NT2/D1 (cell line): ENCODE data around the gene TRIP6.
A peak's percentile ranks its signal among the peaks of the same experiment; 100 is the strongest.

Experiments
- DNase-seq: peaks from one replicate; pipeline ENCODE4 v3.0.0-alpha.2; 2011; ENCODE audit warnings: low read depth, low spot score
- H3K27me3 ChIP-seq: 2 replicates; pipeline ENCODE4 v1.6.0; 2011; ENCODE audit warnings: mild to moderate bottlenecking; ENCODE audit not compliant: insufficient read length, insufficient read depth
- H3K36me3 ChIP-seq: 2 replicates; pipeline ENCODE4 v1.6.1; 2011; ENCODE audit warnings: mild to moderate bottlenecking, low read length, mixed read lengths; ENCODE audit not compliant: insufficient read depth, insufficient read length
- H3K4me1 ChIP-seq: 2 replicates; pipeline ENCODE4 v1.5.1; 2011; ENCODE audit not compliant: insufficient read depth, insufficient read length
- H3K4me3 ChIP-seq: 2 replicates; pipeline ENCODE4 v1.5.1; 2011; ENCODE audit warnings: low read depth; ENCODE audit not compliant: insufficient read length
- H3K9ac ChIP-seq: 2 replicates; pipeline ENCODE4 v1.6.0; 2011; ENCODE audit warnings: low read depth; ENCODE audit not compliant: insufficient read length
- H3K9me3 ChIP-seq: 2 replicates; pipeline ENCODE4 v1.5.1; 2011; ENCODE audit warnings: mild to moderate bottlenecking, low read length; ENCODE audit not compliant: insufficient read depth
- SUZ12 ChIP-seq: IDR thresholded peaks from 2 replicates; pipeline ENCODE4 v1.6.1; 2011; ENCODE audit not compliant: insufficient read length, insufficient read depth; ENCODE audit errors: extremely low read depth
- YY1 ChIP-seq: IDR thresholded peaks from 2 replicates; pipeline ENCODE4 v1.6.1; 2011; ENCODE audit not compliant: insufficient read length, insufficient read depth
- ZNF274 ChIP-seq: IDR thresholded peaks from 2 replicates; pipeline ENCODE4 v1.6.1; 2011; ENCODE audit warnings: mild to moderate bottlenecking, low read depth, low read length

Gene TRIP6

DNA sequence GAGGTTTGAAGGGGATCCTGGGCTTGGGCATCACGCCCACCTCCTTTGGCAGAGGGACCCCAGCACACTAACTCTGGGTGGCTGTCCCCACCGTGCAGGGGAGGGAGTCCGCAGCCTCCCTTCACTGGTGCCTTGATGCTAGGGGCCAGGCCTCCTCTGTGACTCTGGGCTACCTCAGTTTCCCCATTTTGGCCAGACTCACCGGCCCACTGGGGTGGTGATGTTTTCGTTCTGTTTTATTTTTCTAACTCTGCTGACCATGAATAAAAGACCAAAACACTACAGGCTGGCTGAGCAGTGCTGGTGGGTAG, 503 bp upstream of the TRIP6 start:
- no peak for DNase-seq
- Histone ChIP-seq H3K9ac (peak overlapping the region; percentile 64), H3K27me3 (no peaks in the 10 kb centered on the region), H3K4me3 (peak overlapping the region; percentile 86), H3K4me1 (peaks cover 7% of the 10 kb centered on the region), H3K36me3 (peaks cover 51% of the 10 kb centered on the region), H3K9me3 (no peaks in the 10 kb centered on the region)
- TF ChIP-seq SUZ12 = no peak
- no peak for TF ChIP-seq ZNF274
- no peak for TF ChIP-seq YY1

DNA sequence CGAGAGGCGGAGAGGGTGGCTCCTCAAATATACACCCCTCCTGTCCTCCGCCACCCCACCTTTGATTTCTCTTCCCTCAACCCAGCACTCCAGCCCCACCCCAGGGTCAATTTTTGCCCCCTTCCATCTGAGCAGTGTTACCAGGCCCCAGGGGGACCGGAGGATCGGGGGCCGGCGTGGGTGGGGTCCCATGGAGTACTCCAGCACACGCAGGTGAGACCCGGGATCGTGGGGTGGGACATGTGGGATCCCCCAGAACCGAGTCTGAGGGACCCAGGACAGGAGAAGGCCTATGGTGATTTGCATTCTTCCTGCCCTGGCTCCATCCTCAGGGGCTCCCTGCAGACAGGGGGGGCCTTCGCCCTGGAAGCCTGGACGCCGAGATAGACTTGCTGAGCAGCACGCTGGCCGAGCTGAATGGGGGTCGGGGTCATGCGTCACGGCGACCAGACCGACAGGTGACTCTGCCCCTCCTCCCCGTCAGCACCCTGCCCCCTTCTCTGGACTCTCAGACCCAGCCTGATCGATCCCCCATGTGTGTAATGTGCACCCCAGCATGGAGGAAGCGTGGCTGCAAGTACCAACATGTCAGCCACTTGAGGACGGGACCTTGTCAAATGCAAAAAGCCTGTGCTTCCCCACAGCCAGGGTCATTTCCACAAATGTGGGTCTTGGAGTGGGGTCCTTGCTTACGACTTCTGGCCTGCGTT, 744 bp downstream of the TRIP6 start:
- H3K27me3 ChIP-seq = no peaks in the 10 kb centered on the region
- TF ChIP-seq YY1 = no peak
- TF ChIP-seq ZNF274 = no peak
- no peak for TF ChIP-seq SUZ12
- H3K4me3 ChIP-seq = peak overlapping the region; percentile 86
- H3K9ac ChIP-seq = peak overlapping the region; percentile 98
- H3K36me3 ChIP-seq = peaks cover 52% of the 10 kb centered on the region
- H3K4me1 ChIP-seq = peaks cover 7% of the 10 kb centered on the region
- H3K9me3 ChIP-seq = no peaks in the 10 kb centered on the region
- DNase-seq = no peak

DNA sequence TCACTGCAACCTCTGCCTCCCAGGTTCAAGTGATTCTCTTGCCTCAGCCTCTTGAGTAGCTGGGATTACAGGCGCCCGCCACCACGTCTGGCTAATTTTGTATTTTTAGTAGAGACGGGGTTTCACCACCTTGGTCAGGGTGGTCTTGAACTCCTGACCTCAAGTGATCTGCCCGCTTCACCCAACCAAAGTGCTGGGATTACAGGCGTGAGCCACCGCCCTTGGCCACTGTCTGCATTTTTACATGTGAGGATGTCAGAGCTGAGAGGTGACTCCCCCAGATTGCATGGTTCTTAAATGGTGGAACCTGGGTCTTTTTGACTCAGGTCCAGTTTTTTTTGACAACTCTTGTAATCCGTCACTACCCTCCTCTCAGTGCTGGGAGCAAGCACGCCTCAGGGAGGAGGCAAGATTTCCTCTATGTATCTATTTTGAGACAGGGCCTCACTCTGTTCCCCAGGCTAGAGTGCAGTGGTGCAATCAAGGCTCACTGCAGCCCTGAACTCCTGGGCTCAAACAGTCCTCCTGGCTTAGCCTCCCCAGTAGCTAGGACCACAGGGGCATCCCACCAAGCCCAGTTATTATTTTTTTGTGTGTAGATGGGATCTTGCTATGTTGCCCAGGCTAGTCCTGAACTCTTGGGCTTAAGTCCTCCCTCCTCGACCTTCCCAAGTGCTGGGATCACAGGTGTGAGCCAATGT, 6.6 kb downstream of the TRIP6 start:
- no peaks in the 10 kb centered on the region for H3K9me3 ChIP-seq
- TF ChIP-seq ZNF274 = no peak
- TF ChIP-seq SUZ12 = no peak
- TF ChIP-seq YY1 = no peak
- H3K4me1 ChIP-seq = peaks cover 7% of the 10 kb centered on the region
- peaks cover 78% of the 10 kb centered on the region for H3K36me3 ChIP-seq
- peak overlapping the region; percentile 93 for H3K4me3 ChIP-seq
- DNase-seq = no peak
- no peaks in the 10 kb centered on the region for H3K27me3 ChIP-seq
- H3K9ac ChIP-seq = peak overlapping the region; percentile 95

DNA sequence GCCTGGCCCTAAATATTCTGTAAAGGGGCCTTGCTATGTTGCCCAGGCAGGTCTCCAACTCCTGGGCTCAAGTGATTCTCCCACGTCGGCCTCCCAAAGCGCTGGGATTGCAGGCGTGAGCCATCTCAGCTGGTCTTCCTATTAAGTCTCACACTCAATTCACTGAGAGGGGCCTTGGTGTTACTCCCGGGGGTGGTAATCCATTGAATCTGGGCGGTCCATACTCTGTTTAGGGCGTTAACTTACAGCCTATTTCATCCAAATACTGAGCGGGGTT, 7.1 kb downstream of the TRIP6 start:
- Histone ChIP-seq H3K9ac (peak overlapping the region; percentile 95), H3K4me3 (peak overlapping the region; percentile 93), H3K27me3 (no peaks in the 10 kb centered on the region), H3K9me3 (no peaks in the 10 kb centered on the region), H3K4me1 (peaks cover 7% of the 10 kb centered on the region), H3K36me3 (peaks cover 78% of the 10 kb centered on the region)
- TF ChIP-seq ZNF274 (no peak), SUZ12 (no peak), YY1 (no peak)
- DNase-seq = no peak

DNA sequence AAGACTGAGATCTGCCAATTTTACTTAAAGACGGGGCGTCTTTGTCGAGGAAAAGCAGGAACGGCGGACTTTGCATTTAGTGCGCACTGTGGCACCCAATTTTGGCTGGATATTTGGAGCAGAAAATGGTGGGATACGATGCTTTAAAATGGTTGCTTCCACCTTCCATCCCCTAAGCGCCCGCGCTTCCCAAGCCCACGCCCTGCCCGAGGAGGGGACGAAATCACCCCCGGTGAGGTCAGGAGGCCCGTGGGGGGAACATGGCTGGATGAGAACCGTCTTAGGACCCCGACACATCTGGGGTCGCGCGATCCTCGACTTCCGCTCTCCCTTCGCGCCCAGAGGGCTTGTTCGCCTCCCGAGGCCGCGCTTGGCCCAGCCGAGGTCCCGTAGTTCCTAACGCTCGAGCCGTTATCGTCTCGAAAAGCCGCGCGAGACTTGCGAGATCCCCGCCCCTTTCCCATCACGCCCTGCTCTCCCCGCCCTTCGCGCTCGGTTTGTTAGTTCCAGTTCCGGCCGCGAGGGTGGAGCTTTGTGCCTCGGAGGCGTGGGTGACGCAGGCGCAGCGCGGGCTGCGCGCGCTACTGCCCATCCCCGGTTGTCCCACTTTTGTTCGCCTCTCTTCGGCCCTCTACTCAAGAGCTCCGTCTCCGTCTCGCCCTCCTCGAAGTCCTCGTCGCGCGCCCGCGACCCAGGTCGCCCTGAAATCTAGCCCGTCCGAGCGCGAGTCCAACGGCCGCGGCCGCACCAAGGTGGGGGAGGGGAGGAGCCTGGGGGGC, 7.6 kb downstream of the TRIP6 start, which contains the start of gene SRRT:
TSS of gene SRRT (plus strand) at position 527 of the 779 bp plus-strand sequence. CDS start 488 bp downstream, outside the sequence.
- Histone ChIP-seq H3K27me3 (no peaks in the 10 kb centered on the region), H3K36me3 (peaks cover 77% of the 10 kb centered on the region), H3K9ac (peak within 1 kb of the TSS; percentile 95), H3K4me1 (peaks cover 7% of the 10 kb centered on the region), H3K4me3 (peak within 1 kb of the TSS; percentile 93), H3K9me3 (no peaks in the 10 kb centered on the region)
- TF ChIP-seq SUZ12 = no peak
- TF ChIP-seq YY1 = peak; percentile 39
- DNase-seq = peak; percentile 99

DNA sequence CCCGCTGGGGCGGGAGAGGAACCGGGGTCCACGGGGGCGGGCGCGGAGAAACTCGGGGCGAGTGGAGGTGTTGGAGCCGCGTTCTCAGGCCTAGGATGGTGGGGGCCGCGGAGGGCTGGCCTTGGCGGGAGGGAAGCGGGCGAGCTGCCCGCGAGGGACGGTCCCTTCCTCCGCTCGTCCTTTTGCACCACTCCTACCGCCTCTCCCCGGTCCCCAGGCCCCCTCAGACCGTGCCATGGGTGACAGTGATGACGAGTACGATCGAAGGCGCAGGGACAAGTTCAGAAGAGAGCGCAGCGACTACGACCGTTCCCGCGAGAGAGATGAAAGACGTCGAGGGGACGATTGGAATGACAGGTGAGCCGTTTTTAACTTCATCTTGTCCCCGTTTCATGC, 8.2 kb downstream of the TRIP6 start:
- Histone ChIP-seq H3K4me1 (peaks cover 7% of the 10 kb centered on the region), H3K36me3 (peaks cover 75% of the 10 kb centered on the region), H3K9ac (peak overlapping the region; percentile 95), H3K27me3 (no peaks in the 10 kb centered on the region), H3K4me3 (peak overlapping the region; percentile 93), H3K9me3 (no peaks in the 10 kb centered on the region)
- TF ChIP-seq YY1 = no peak
- TF ChIP-seq ZNF274 = no peak
- no peak for TF ChIP-seq SUZ12
- no peak for DNase-seq

DNA sequence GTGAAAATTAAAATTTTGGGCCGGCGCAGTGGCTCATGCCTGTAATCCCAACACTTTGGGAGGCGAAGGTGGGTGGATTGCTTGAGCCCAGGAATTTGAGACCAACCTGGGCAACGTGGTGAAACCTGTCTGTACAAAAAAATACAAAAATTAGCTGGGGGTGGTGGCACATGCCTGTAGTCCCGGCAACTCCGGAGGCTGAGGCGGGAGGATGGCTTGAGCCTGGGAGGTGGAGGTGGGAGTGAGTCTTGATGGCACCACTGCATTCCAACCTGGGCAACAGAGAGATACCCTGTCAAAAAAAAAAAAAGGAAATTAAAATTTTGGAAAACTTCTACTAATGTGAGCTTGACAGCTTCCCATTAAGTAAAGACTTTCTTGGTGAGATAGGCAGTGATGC, 10.8 kb downstream of the TRIP6 start:
- Histone ChIP-seq H3K9ac (no peak overlapping the region), H3K4me3 (no peak overlapping the region), H3K27me3 (no peaks in the 10 kb centered on the region), H3K4me1 (peaks cover 7% of the 10 kb centered on the region), H3K36me3 (peaks cover 76% of the 10 kb centered on the region), H3K9me3 (no peaks in the 10 kb centered on the region)
- TF ChIP-seq ZNF274 (no peak), YY1 (no peak)
- DNase-seq = no peak
